Fibroblast of villous mesenchyme (primary cell): ENCODE measurements around the gene USHBP1. TPM values are rescaled to one million over a fixed set of nuclear protein-coding genes. Genes with fewer than 3 reads are reported as not detected.

Source experiments
- DNase-seq: peaks from one replicate; pipeline ENCODE4 v3.0.0-alpha.2; 2010; ENCODE audit warnings: low read depth
- H3K4me3 ChIP-seq: 2 replicates; pipeline ENCODE4 v1.5.1; 2011; ENCODE audit warnings: low read depth, mild to moderate bottlenecking, low read length
- CTCF ChIP-seq: IDR thresholded peaks from 2 replicates; pipeline ENCODE4 v1.5.1; 2012; ENCODE audit warnings: low read depth, mild to moderate bottlenecking, low read length; ENCODE audit not compliant: insufficient read depth
- total RNA-seq: library from RNA; depleted of rRNA; stranded (reverse); fragments of >200 nt; gene quantifications from 2 replicates; pipeline ENCODE4 v1.2.3, GENCODE V29; 2012

Gene USHBP1
- not detected in 2 replicates for total RNA-seq

- DNase-seq = no peak
- no peak within 1 kb of the TSS for H3K4me3 ChIP-seq
- TF ChIP-seq CTCF = no peak
These were observed at the start of gene USHBP1 for GRCh38 chr19:17264641-17264979. Gene USHBP1 (minus strand): TSS chr19:17264745. CDS start chr19:17264299, 446 bp downstream.

- DNase-seq = no peak
- TF ChIP-seq CTCF = no peak
- H3K4me3 ChIP-seq = no peak overlapping the region
These were observed 49.6 kb upstream of the USHBP1 start for GRCh38 chr19:17314007-17314593.

GRCh38 chr19:17312189-17313113 lies 47.9 kb upstream of the USHBP1 start:
- H3K4me3 ChIP-seq = no peak overlapping the region
- TF ChIP-seq CTCF = no peak
- no peak for DNase-seq

- TF ChIP-seq CTCF = no peak
- H3K4me3 ChIP-seq = no peak overlapping the region
- DNase-seq = peak; percentile 70
These were observed 47.1 kb upstream of the USHBP1 start for GRCh38 chr19:17311455-17312188.

GRCh38 chr19:17309965-17310461 lies 45.5 kb upstream of the USHBP1 start:
- DNase-seq = no peak
- peak overlapping the region; percentile 90 for H3K4me3 ChIP-seq

More at GRCh38 chr19:17309965-17310461, 45.5 kb upstream of the USHBP1 start:
- no peak for TF ChIP-seq CTCF
